HG02798 (cell line): Measurements from ENCODE around the gene AKAIN1.

Source experiments
- ATAC-seq: cut with Tn5 transposase; IDR thresholded peaks from one replicate; pipeline ENCODE4 v1.9.1; 2021; ENCODE audit warnings: mild to moderate bottlenecking; ENCODE audit not compliant: unreplicated experiment, poor library complexity

Gene AKAIN1

DNA sequence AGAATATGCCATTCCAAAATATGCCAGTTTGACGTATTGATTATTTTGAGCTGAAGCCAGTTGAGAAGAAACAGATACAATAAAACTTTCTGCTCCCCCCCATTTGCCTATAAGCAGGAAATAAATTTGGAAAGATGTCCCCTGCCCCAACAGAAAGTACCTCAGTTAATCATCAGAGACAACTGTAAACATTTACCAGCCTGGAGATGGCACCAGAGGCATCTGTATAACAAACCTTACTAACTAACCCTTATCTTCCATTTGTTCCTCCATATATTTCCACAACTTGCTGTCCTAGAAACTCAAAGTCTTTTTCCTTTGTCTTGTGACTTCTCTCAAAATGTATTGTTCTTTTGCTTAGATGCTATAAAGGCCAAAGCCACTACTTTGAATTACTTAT is 93.8 kb downstream of the AKAIN1 start:
- no peak for ATAC-seq

DNA sequence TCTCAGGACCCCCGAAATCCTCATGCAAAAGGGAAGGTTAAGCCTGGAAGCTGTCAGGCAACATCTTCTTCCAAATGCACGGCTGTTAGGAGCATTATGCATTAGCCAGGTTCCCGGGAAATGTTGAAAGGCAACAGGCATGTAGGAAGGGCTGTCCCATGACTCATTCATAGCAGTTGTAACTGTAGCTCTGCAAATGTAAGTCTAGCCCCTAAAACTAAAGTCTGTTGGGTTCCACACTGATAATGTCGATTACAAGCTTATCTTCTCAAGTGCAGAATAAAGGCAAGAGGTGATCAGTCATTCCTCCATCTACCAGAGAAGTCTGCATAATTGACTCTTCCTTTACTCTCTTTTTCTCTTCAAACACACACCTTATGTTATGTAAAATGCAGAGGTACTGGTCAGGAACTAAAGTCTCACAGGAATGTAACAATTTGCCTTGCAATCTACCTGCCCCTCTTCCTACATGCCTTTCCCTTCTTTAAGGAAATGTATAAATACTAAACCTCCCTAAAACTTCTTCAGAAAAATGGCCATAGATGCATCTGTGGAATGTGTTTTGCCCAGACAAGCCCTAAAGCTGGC is 99.8 kb downstream of the AKAIN1 start:
- no peak for ATAC-seq

- no peak for ATAC-seq
Measured at GRCh38 chr18:5095239-5095638, 101.8 kb downstream of the AKAIN1 start.

DNA sequence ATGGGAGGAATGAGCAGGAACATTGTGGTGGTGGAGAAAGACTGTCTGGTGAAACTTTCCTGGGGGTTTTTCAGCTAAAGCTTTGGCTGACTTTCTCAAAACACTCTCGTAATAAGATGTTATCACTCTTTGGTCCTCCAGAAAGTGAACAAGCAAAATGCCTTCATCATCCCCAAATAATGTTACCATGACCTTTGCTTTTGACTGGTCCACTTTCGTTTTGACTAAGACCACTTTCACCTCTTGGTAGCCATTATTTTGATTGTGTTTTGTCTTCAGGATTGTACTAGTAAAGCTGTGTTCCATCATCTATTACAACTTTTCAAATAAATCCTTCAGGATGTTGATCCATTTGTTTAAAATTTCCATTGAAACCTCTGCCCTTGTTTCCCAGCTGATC is 103.2 kb downstream of the AKAIN1 start:
- no peak for ATAC-seq
